GM19043 (cell line): ENCODE measurements around the gene DMBX1.

Experiments
- ATAC-seq: cut with Tn5 transposase; IDR thresholded peaks from one replicate; pipeline ENCODE4 v1.9.1; 2021; ENCODE audit warnings: low read depth; ENCODE audit not compliant: unreplicated experiment

Gene DMBX1

GRCh38 chr1:46497020-46497419, 7.4 kb downstream of the DMBX1 start:
- ATAC-seq, result no peak

GRCh38 chr1:46497665-46498064, 8.0 kb downstream of the DMBX1 start:
- no peak for ATAC-seq

GRCh38 chr1:46501528-46501927, 11.9 kb downstream of the DMBX1 start:
- ATAC-seq, result no peak

GRCh38 chr1:46503421-46503820, 13.8 kb downstream of the DMBX1 start:
- no peak for ATAC-seq

- no peak for ATAC-seq
These were observed 17.0 kb downstream of the DMBX1 start for GRCh38 chr1:46506470-46507219.

- no peak for ATAC-seq
These were observed 19.1 kb downstream of the DMBX1 start for GRCh38 chr1:46508757-46509156.

- no peak for ATAC-seq
These were observed 20.8 kb downstream of the DMBX1 start for GRCh38 chr1:46510341-46510997.

GRCh38 chr1:46510998-46511365, 21.3 kb downstream of the DMBX1 start:
- no peak for ATAC-seq

GRCh38 chr1:46512135-46512791, 22.6 kb downstream of the DMBX1 start:
- no peak for ATAC-seq

- ATAC-seq, result no peak
These were observed 23.2 kb downstream of the DMBX1 start for GRCh38 chr1:46512792-46513190.

GRCh38 chr1:46513536-46513935, 23.9 kb downstream of the DMBX1 start:
- no peak for ATAC-seq

GRCh38 chr1:46515576-46515975, 25.9 kb downstream of the DMBX1 start:
- ATAC-seq, result no peak

GRCh38 chr1:46516200-46516950, 26.7 kb downstream of the DMBX1 start:
- ATAC-seq, result no peak

GRCh38 chr1:46517010-46517600, 27.5 kb downstream of the DMBX1 start:
- ATAC-seq, result no peak

- ATAC-seq, result no peak
These were observed 28.4 kb downstream of the DMBX1 start for GRCh38 chr1:46517932-46518498.

- ATAC-seq, result no peak
These were observed 29.6 kb downstream of the DMBX1 start for GRCh38 chr1:46519209-46519608.

- no peak for ATAC-seq
These were observed 30.7 kb downstream of the DMBX1 start for GRCh38 chr1:46520063-46520911.

GRCh38 chr1:46521414-46521813, 31.8 kb downstream of the DMBX1 start:
- ATAC-seq, result no peak

GRCh38 chr1:46522184-46522968, 32.7 kb downstream of the DMBX1 start:
- no peak for ATAC-seq
